Activated CD4-positive, alpha-beta T cell treated with anti-CD3 and anti-CD28 coated beads, Interleukin-2, amount 10 ng/mL, durations not matched to agents 24 days and 14 days (primary cell): ENCODE data around the gene CLDN18. TPM values are rescaled to one million over a fixed set of nuclear protein-coding genes. Genes with fewer than 3 reads are reported as not detected.

Experiments used
- DNase-seq: peaks from one replicate; pipeline ENCODE4 v3.0.0; 2022
- H3K27ac Mint-ChIP-seq: one replicate; pipeline ENCODE4 v1.8.0; 2022; ENCODE audit warnings: mild to moderate bottlenecking, mixed read lengths
- H3K27me3 Mint-ChIP-seq: one replicate; pipeline ENCODE4 v1.8.0; 2022; ENCODE audit warnings: mixed read lengths
- H3K36me3 Mint-ChIP-seq: one replicate; pipeline ENCODE4 v1.8.0; 2022; ENCODE audit warnings: low read depth, mild to moderate bottlenecking, mixed read lengths
- H3K4me1 Mint-ChIP-seq: one replicate; pipeline ENCODE4 v1.8.0; 2021; ENCODE audit warnings: mixed read lengths
- H3K4me3 Mint-ChIP-seq: one replicate; pipeline ENCODE4 v1.8.0; 2022; ENCODE audit warnings: mild to moderate bottlenecking, moderate library complexity, mixed read lengths
- H3K9me3 Mint-ChIP-seq: one replicate; pipeline ENCODE4 v1.8.0; 2021; ENCODE audit warnings: mixed read lengths
- intact Hi-C: fragments of 100-400 bp; cut with micrococcal nuclease; formaldehyde crosslinking; loops from one replicate; pipeline ENCODE4 v1.15.1; 2023
- total RNA-seq: library from RNA; stranded (reverse); gene quantifications from 2 replicates; pipeline ENCODE4 v1.2.3, GENCODE V29; 2022

CLDN18 gene
- total RNA-seq, 1 donor from 2014 or later, result not detected

DNA sequence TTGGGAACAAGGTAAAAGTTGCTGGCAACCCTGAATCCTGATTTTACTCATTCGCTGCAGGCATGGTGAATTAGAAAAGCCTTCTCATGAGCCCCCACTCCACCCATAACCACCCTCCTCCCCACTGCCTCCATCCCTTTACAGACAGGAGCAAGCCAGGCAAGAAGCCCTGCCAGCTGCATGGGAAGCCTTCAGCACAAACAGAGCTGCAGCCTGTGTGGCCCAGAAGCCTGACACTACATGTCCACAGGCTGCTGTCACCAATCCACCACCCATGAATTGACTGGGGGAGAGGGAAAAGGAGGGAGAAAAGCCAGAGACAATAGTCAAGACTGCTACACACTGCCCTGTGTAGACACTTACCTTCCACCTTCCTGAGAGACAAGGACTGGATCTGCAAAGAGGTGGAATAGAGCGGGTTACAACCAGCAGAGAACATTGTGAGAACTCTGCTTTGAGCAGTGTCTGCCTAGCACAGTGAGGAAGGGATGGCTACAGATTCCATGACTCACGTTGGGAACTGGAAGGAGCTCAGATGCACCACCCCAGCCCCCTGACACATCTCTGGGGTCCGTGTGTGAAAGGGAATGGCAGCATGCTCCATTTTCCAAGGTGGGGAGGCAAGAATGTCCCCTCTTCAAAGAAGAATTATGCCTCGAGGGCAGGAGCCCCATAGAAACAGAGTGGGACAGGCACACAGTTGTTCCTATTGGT lies 71.6 kb downstream of the CLDN18 start:
- DNase-seq, result peak; percentile 55
- Mint-ChIP-seq H3K4me1 (peaks cover 38% of the 10 kb centered on the region), H3K27ac (no peak overlapping the region), H3K27me3 (peaks cover 2% of the 10 kb centered on the region), H3K36me3 (no peaks in the 10 kb centered on the region), H3K9me3 (no peaks in the 10 kb centered on the region), H3K4me3 (no peak overlapping the region)
- intact Hi-C loops, result loop anchor here (1.0 to 5.0 kb wide), 2 partner anchors 15 to 36 kb away; partner anchors contain the start of gene DZIP1L

DNA sequence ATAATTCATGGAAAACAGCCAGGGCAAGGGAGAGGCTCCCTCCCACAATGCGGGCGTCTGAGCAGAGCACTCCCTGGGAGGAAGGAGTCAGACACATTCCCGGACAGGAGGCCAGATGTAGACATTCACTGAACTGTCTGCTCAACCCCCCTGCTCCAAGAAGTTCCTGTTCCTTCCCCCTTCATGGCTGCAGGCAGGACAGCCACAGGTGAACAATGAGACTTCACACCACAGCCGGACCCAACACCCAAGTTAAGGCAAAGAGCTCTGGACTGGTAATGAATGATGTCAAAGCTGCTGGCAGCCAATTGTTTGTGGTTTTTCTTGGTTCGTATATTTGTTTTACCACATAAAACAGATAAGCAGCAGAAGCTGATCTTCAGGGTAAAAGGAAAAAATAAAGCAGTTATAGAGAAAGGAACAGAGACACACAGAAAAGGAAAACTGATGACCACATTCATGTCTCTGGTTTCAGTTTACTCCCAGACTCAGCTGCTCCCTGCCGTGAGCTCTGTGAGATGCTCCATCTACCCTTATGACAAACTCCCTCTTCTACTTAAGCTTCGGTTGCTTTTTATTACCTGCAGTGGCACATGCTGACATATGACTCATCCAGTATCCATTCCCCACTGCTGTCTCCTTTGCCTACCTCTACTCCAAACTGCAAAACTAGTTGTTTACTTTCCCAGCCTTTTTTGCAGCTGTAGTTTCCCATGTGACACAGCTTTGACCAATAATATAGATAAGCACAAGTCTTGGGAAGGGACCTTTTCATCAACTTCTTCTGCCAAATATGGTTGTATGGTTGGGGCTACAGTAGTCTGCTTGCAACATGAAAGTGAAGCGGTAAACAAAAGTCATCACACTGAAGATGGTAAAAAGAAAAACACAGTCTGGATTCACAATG lies 72.4 kb downstream of the CLDN18 start:
- Mint-ChIP-seq H3K4me1 (peaks cover 38% of the 10 kb centered on the region), H3K4me3 (peak overlapping the region; percentile 36), H3K27me3 (peaks cover 2% of the 10 kb centered on the region), H3K9me3 (no peaks in the 10 kb centered on the region), H3K36me3 (no peaks in the 10 kb centered on the region), H3K27ac (peak overlapping the region; percentile 45)
- DNase-seq, result peak; percentile 72
- intact Hi-C loops, result loop anchor here (1.0 to 5.0 kb wide), 2 partner anchors 16 to 35 kb away; partner anchors contain the start of gene DZIP1L

GRCh38 chr3:138082992-138083386 lies 73.0 kb downstream of the CLDN18 start:
- peak overlapping the region; percentile 1 for H3K27ac Mint-ChIP-seq
- peaks cover 38% of the 10 kb centered on the region for H3K4me1 Mint-ChIP-seq
- intact Hi-C loops, result loop anchor here (1.0 to 5.0 kb wide), 2 partner anchors 17 to 34 kb away; partner anchors contain the start of gene DZIP1L
- DNase-seq, result no peak
- H3K4me3 Mint-ChIP-seq, result peak overlapping the region; percentile 36
- no peaks in the 10 kb centered on the region for H3K36me3 Mint-ChIP-seq
- no peaks in the 10 kb centered on the region for H3K9me3 Mint-ChIP-seq
- H3K27me3 Mint-ChIP-seq, result peaks cover 2% of the 10 kb centered on the region

Other genes starting within 250 kb of the CLDN18 start
- not detected in 2 replicates for gene SOX14, start 245.8 kb upstream of the CLDN18 start, total RNA-seq
- gene DZIP1L, start 105.4 kb downstream of the CLDN18 start, total RNA-seq, result 0.09 TPM in 1 of 2 replicates, not detected in the other
- gene A4GNT, start 122.2 kb downstream of the CLDN18 start, total RNA-seq, result not detected in 2 replicates
- gene DBR1, start 164.8 kb downstream of the CLDN18 start, total RNA-seq, result 27.3 and 28.3 TPM in 2 replicates
- gene ARMC8, start 177.1 kb downstream of the CLDN18 start, total RNA-seq, result 46.0 and 48.1 TPM in 2 replicates